ENCODE data around the gene ADAMTS19.

- TF ChIP-seq GATA2 (IDR thresholded peaks at IDR 0.05; ENCODE audit: low read depth, low read length) (no peak), GATA3 (IDR thresholded peaks at IDR 0.05; ENCODE audit: low read depth, low read length) (no peak)
Measured at GRCh38 chr5:129412721-129413120, 47.4 kb upstream of the ADAMTS19 start.

Data from SH-SY5Y (cell line).